GM12892 (cell line): ENCODE data around the gene STYXL2.

Experiments used
- POLR2A ChIP-seq: IDR thresholded peaks from 2 replicates; pipeline ENCODE4 v1.6.1; 2011; ENCODE audit warnings: low read depth, low read length, control low read depth
- TAF1 ChIP-seq: IDR thresholded peaks from 2 replicates; pipeline ENCODE4 v1.6.1; 2011; ENCODE audit warnings: low read depth, mild to moderate bottlenecking, control low read depth, low read length, borderline replicate concordance

GRCh38 chr1:167051907-167052306 lies 42.0 kb upstream of the STYXL2 start:
- TF ChIP-seq POLR2A (no peak), TAF1 (no peak)
